ENCODE data around the gene LCORL. TPM values are rescaled to one million over a fixed set of nuclear protein-coding genes. Genes with fewer than 3 reads are reported as not detected.
"Not testable (repeated sequence)": the region's sequence is repeated elsewhere in the genome, so short reads cannot be mapped to it uniquely, and the experiment has no call there.

LCORL gene
- 12.1 and 23.0 TPM in 2 replicates for total RNA-seq (2014; rRNA removed; shearing (Covaris generic))

GRCh38 chr4:18021720-18022571 is at the start of gene LCORL:
Gene LCORL (minus strand): TSS chr4:18021755. CDS start chr4:18021751, 4 bp downstream.
- peak; percentile 98 for DNase-seq (ENCODE audit: low spot score)

GRCh38 chr4:18069810-18070209 is 48.3 kb upstream of the LCORL start:
- no peak for DNase-seq (ENCODE audit: low spot score)

- DNase-seq (ENCODE audit: low spot score): no peak
Measured at GRCh38 chr4:18067031-18067430, 45.5 kb upstream of the LCORL start.

- DNase-seq (ENCODE audit: low spot score): no peak
Measured at GRCh38 chr4:18063079-18063478, 41.5 kb upstream of the LCORL start.

GRCh38 chr4:18057821-18058533 is 36.4 kb upstream of the LCORL start:
- DNase-seq (ENCODE audit: low spot score): no peak

GRCh38 chr4:18056030-18056429 is 34.5 kb upstream of the LCORL start:
- DNase-seq (ENCODE audit: low spot score): no peak

- no peak for DNase-seq (ENCODE audit: low spot score)
Measured at GRCh38 chr4:18052158-18052557, 30.6 kb upstream of the LCORL start.

- DNase-seq (ENCODE audit: low spot score): no peak
Measured at GRCh38 chr4:18051281-18051680, 29.7 kb upstream of the LCORL start.

- DNase-seq (ENCODE audit: low spot score): no peak
Measured at GRCh38 chr4:18050448-18050847, 28.9 kb upstream of the LCORL start.

GRCh38 chr4:18049446-18049845 is 27.9 kb upstream of the LCORL start:
- DNase-seq (ENCODE audit: low spot score): no peak

GRCh38 chr4:18042754-18043153 is 21.2 kb upstream of the LCORL start:
- DNase-seq (ENCODE audit: low spot score): no peak

GRCh38 chr4:18042012-18042411 is 20.5 kb upstream of the LCORL start:
- DNase-seq (ENCODE audit: low spot score): no peak

GRCh38 chr4:18041114-18041513 is 19.6 kb upstream of the LCORL start:
- DNase-seq (ENCODE audit: low spot score): no peak

- peak; percentile 21 for DNase-seq (ENCODE audit: low spot score)
Measured at GRCh38 chr4:18039113-18039512, 17.6 kb upstream of the LCORL start.

- not testable (repeated sequence) for DNase-seq (ENCODE audit: low spot score)
Measured at GRCh38 chr4:18036369-18036768, 14.8 kb upstream of the LCORL start.

- DNase-seq (ENCODE audit: low spot score): no peak
Measured at GRCh38 chr4:18034099-18034498, 12.5 kb upstream of the LCORL start.

GRCh38 chr4:18033111-18034085 is 11.8 kb upstream of the LCORL start:
- no peak for DNase-seq (ENCODE audit: low spot score)

- no peak for DNase-seq (ENCODE audit: low spot score)
Measured at GRCh38 chr4:18025288-18025687, 3.7 kb upstream of the LCORL start.

- no peak for DNase-seq (ENCODE audit: low spot score)
Measured at GRCh38 chr4:18022572-18023050, 1.1 kb upstream of the LCORL start.

- DNase-seq (ENCODE audit: low spot score): no peak
Measured at GRCh38 chr4:18021470-18021719, 160 bp downstream of the LCORL start.

GRCh38 chr4:18020671-18021469 is 685 bp downstream of the LCORL start:
- peak; percentile 90 for DNase-seq (ENCODE audit: low spot score)

Measured in H4 (cell line).